ENCODE results near the gene LRIG1.
A peak's percentile ranks its signal among the peaks of the same experiment; 100 is the strongest.

Gene LRIG1

DNA sequence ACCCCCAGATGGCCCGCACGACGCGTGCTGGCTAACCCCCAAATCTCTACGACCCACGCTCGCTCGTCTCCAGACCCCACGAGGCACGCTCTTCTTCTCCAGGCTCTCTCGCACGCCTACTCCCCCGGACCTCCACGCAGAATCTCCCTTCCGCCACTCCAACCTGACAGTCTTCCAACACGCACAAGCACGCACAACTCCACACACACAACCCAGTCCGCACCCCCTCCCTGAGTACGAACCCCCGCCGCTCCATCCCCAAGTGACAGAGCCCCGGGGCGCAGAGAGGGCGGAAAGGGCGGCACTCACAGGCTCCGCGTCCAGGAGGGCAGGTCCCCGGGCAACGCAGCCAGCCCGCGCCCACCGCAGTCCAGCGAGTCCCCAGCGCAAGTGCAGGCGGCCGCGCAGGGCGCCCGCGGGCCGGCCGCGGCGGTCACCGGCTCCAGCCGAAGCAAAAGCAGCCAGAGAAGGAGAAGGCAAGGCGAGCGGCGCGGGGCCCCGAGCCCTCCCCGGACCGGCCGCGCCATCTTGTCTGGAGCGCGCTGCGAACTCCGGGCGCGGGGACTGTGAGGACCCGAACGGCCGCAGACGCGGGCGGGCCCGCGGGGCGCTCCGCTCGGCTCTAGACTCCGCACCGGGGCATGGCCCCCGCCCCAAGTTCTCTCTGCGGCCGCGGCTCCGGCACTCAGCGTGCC is 794 bp downstream of the LRIG1 start:
- ATAC-seq (replicated peaks; ENCODE audit: extremely low read depth, poor library complexity, severe bottlenecking): peak; percentile 21
- no peak for DNase-seq (ENCODE audit: low spot score in 2 of 2)
- Mint-ChIP-seq H3K36me3 (ENCODE audit: insufficient read depth) (peaks cover 8% of the 10 kb centered on the region), H3K9me3 (no peaks in the 10 kb centered on the region), H3K27me3 (no peaks in the 10 kb centered on the region), H3K27ac (ENCODE audit: low read depth) (peak overlapping the region; percentile 63), H3K4me3 (peak overlapping the region; percentile 81), H3K4me1 (peaks cover 66% of the 10 kb centered on the region)

DNA sequence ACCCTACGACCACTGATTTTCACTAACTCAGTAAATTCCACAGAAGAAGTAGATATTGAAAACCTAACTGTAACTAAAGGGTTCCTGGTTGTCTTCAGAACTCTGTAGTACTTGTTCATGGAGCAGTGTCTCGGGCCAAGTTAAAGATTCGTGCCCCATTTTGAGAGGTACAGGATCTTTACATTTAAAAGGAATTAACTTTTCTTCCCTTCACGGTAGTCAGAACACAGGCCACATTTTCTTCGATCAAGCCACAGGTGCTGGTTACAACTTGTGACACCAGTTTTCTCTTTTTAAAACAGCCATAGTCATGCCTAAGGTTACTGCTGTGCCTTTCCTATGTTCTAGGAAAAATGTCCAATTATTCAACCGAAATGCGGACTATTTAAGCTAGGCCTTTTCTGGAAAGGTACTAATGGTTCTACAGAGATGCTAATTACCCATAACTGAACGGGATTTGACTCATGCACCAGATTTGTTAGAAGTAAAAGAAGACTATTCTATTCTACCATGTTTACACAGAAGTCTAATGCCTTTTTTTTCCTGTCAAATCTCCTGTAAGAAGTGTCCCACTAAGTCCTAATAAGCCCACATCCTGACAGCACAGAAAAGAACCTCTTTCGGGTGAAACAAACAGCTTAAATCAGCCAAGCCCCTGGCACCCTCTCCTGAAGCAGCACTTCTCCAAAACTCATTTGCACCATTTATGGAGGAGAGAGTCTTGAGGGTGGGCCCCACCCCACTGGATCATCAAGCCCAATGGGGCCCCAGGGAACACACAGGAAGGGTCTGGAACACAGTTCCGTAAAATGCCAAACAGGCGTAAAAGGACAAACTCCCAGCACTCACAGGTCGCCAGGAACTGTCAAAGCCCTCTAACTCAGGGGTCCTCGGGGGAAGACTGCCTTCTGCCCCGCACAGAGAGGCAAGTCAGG is 1.9 kb downstream of the LRIG1 start:
- Mint-ChIP-seq H3K27ac (ENCODE audit: low read depth) (peak overlapping the region; percentile 63), H3K9me3 (no peaks in the 10 kb centered on the region), H3K36me3 (ENCODE audit: insufficient read depth) (peaks cover 11% of the 10 kb centered on the region), H3K27me3 (no peaks in the 10 kb centered on the region), H3K4me1 (peaks cover 77% of the 10 kb centered on the region), H3K4me3 (peak overlapping the region; percentile 81)
- ATAC-seq (replicated peaks; ENCODE audit: extremely low read depth, poor library complexity, severe bottlenecking) (no peak), DNase-seq (ENCODE audit: low spot score in 2 of 2) (no peak)

DNA sequence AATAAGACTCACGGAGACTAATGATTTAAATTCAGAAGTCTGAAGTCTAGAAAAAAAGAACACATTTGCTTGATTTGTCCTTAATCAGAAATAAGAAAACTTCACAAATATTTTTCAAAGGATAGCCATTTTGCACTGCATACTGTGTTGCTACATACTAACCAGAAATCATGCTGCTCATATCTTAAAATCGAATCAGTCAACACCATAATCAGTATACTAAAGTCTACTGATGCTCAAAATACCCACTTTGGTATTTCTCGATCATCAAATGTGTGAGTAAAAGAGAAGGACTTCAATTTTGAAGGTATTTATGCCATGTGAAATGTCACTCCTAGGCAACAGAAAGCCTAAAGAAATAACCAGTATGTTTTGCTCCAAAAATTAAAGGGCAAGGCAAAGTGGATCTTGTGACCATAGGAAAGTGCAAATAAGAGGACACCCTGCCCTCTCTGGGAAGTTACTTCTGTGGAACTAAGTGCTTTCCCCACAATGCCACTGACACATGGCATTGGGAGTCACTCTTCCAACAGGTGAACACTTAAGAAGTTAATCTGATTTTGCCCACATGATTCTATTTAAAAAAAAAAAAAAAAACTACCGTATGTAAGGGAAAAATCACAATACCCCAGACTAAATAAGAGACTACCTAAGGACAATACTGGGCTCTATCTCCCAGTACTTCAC is 2.7 kb downstream of the LRIG1 start:
- no peak overlapping the region for H3K27ac Mint-ChIP-seq (ENCODE audit: low read depth)
- peaks cover 11% of the 10 kb centered on the region for H3K36me3 Mint-ChIP-seq (ENCODE audit: insufficient read depth)
- ATAC-seq (replicated peaks; ENCODE audit: extremely low read depth, poor library complexity, severe bottlenecking): no peak
- H3K9me3 Mint-ChIP-seq: no peaks in the 10 kb centered on the region
- H3K4me3 Mint-ChIP-seq: peak overlapping the region; percentile 81
- peaks cover 83% of the 10 kb centered on the region for H3K4me1 Mint-ChIP-seq
- H3K27me3 Mint-ChIP-seq: no peaks in the 10 kb centered on the region
- DNase-seq (ENCODE audit: low spot score in 2 of 2): no peak

DNA sequence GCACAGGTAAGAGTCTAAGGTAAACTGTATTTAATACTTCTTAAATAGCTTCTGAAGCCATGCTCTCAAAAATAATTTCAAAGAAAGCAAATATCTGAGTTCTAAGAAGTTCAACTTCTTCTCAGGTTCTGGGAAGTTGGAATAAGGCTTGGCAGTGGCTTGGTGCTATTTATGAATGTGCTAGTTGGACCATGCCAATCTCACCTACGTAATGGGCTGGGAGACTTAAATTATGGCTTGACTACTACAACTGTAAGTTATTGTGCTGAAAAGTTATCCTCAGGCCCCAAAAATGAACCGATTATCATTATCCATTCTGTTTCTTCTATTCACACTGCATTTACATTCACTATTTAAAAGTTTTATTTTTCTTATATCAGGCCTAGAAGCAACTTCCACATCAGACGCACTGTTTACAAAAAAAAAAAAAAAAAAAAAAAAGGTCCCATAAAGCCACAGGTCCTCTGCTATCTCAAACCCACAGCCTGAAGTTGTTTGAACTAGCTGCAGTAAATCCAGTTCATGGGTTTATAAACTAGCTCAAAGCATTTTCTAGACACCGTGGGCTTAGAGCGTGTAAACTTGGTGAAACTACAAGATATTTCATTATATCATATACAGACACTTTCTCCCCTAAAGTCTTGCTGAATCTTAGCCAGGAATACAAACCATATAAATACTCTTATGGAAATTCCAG is 3.4 kb downstream of the LRIG1 start:
- Mint-ChIP-seq H3K4me1 (peaks cover 83% of the 10 kb centered on the region), H3K4me3 (peak overlapping the region; percentile 81), H3K9me3 (no peaks in the 10 kb centered on the region), H3K27me3 (no peaks in the 10 kb centered on the region), H3K36me3 (ENCODE audit: insufficient read depth) (peaks cover 11% of the 10 kb centered on the region), H3K27ac (ENCODE audit: low read depth) (no peak overlapping the region)
- ATAC-seq (replicated peaks; ENCODE audit: extremely low read depth, poor library complexity, severe bottlenecking) (no peak), DNase-seq (ENCODE audit: low spot score in 2 of 2) (no peak)

DNA sequence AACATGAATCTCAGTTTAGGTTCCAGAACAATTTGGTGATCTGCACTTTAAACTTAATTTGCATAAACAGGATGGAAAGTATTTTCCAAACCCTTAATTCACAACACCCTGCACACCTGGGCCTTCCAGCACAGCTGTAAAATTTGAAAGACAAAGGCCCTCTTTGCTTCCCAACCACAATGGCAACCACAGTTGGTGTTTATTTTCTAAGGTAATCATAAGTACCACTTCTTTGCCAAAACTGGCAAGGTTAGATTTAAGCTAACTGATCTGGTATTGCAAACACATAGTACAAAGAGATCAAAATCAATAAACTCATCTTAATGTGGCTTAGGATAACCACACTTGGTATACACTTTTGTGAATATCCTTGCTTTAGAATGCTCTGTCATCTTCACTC is 4.1 kb downstream of the LRIG1 start:
- Mint-ChIP-seq H3K36me3 (ENCODE audit: insufficient read depth) (peaks cover 11% of the 10 kb centered on the region), H3K4me1 (peaks cover 89% of the 10 kb centered on the region), H3K4me3 (peak overlapping the region; percentile 45), H3K27ac (ENCODE audit: low read depth) (no peak overlapping the region), H3K9me3 (no peaks in the 10 kb centered on the region), H3K27me3 (no peaks in the 10 kb centered on the region)
- DNase-seq (ENCODE audit: low spot score in 2 of 2) (no peak), ATAC-seq (replicated peaks; ENCODE audit: extremely low read depth, poor library complexity, severe bottlenecking) (no peak)

DNA sequence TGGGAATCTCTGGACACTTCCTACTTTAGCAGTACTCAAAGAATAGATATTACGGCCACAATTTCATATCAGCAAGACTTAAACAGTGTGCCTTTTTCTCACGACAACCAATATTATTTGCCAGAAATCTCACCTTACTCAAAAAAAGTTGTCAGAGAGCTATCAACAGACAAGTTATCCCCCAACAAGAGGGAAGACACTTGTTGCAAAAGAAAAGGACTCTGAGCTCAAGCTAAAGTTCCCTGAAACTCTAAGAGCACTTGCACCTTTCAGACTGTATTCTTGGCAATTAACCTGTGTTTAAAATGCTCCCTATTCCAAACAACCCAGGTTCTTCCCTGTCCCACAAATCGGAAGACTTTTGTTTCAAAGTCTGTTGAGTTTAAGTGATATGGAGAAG is 4.5 kb downstream of the LRIG1 start:
- no peak for ATAC-seq (replicated peaks; ENCODE audit: extremely low read depth, poor library complexity, severe bottlenecking)
- Mint-ChIP-seq H3K27ac (ENCODE audit: low read depth) (no peak overlapping the region), H3K36me3 (ENCODE audit: insufficient read depth) (peaks cover 11% of the 10 kb centered on the region), H3K4me3 (peak overlapping the region; percentile 45), H3K4me1 (peaks cover 86% of the 10 kb centered on the region), H3K27me3 (no peaks in the 10 kb centered on the region), H3K9me3 (no peaks in the 10 kb centered on the region)
- no peak for DNase-seq (ENCODE audit: low spot score in 2 of 2)

DNA sequence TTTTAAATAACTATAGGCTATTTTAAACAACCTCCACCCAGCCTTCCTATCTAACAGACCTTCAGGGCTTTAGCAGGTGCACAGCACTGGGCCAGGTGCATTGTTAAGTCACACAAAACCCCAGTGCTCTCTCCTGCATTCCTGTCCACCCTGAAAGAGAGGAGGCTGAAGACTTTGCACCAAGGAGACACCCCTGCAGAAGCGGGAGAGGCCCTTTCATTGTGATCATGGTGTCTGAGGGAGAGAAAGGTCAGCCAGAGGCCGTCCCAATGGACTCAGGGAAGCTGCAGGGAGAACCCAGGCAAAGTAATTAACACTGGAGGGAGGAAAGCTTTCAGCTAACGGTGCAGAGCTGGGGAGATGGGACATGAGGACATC is 5.2 kb downstream of the LRIG1 start:
- Mint-ChIP-seq H3K4me1 (peaks cover 82% of the 10 kb centered on the region), H3K36me3 (ENCODE audit: insufficient read depth) (peaks cover 7% of the 10 kb centered on the region), H3K4me3 (peak overlapping the region; percentile 45), H3K27me3 (no peaks in the 10 kb centered on the region), H3K27ac (ENCODE audit: low read depth) (no peak overlapping the region), H3K9me3 (no peaks in the 10 kb centered on the region)
- ATAC-seq (replicated peaks; ENCODE audit: extremely low read depth, poor library complexity, severe bottlenecking) (no peak), DNase-seq (ENCODE audit: low spot score in 2 of 2) (no peak)

DNA sequence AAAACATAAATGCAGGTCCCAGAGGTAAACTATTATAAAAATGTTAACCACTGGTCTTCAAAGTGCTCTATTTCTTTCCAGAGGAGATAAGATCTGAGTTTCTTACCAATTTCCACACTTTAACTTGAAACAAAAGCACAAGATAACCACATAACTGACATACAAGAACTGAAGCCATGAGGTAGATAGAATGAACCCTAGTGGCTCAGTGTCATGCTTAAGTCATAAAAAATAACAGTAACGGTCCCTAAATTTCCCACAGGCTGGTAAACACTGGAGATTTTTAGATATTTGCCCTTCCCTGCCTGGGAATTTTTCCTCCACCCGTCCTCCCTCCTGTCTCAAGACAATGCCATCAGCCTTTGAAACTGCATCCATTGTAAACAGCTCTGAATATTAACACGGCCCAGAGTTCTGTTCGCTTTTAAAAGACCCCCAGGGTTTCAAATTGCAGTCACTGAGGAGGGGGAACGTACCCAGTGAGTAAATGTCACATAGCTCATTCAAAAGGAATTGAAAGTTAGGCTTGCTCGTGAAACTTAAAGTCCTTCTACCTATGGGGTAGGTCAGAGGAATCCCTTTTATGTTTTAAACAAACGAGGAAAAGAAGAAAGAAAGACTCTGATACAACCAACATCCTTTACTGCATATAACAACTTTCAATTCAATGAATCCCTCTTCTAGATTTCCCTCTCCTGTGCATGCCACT is 5.7 kb downstream of the LRIG1 start:
- peaks cover 81% of the 10 kb centered on the region for H3K4me1 Mint-ChIP-seq
- H3K4me3 Mint-ChIP-seq: peak overlapping the region; percentile 45

DNA sequence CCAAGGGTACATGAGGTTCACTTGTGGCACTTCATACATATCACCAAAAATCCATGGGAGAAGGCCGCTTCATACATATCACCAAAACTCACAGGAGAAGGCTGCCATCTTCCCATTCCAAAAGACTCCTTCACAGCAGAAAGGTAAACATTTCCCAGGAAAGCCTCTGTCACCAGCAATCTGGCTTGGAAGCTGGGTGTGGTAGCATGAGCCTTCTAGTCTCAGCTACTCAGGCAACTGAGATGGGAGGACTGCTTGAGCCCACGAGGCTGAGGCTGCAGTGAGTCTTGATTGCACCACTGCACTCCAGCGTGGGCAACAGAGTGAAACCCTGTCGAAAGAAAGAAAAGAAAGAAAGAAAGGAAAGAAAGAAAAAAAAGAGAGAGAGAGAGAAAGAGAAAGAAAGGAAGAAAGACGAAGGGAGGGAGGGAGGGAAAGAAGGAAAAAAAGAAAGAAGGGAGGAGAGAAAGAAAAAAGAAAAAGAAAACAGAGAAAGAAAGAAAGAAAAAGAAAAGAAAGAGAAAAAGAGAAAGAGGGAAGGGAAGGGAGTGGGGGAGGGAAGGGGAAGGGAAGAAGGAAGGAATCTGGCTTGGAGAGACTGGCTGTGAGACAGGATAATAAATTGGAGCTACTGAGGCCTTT is 7.2 kb downstream of the LRIG1 start:
- Mint-ChIP-seq H3K4me3 (peak overlapping the region; percentile 54), H3K36me3 (ENCODE audit: insufficient read depth) (peaks cover 5% of the 10 kb centered on the region), H3K4me1 (peaks cover 77% of the 10 kb centered on the region), H3K27ac (ENCODE audit: low read depth) (peak overlapping the region; percentile 87), H3K27me3 (no peaks in the 10 kb centered on the region), H3K9me3 (no peaks in the 10 kb centered on the region)
- ATAC-seq (replicated peaks; ENCODE audit: extremely low read depth, poor library complexity, severe bottlenecking) (no peak), DNase-seq (ENCODE audit: low spot score in 2 of 2) (no peak)

More for the DNA sequence above, 5.7 kb downstream of the LRIG1 start:
- ATAC-seq (replicated peaks; ENCODE audit: extremely low read depth, poor library complexity, severe bottlenecking): no peak
- H3K27ac Mint-ChIP-seq (ENCODE audit: low read depth): no peak overlapping the region
- peaks cover 7% of the 10 kb centered on the region for H3K36me3 Mint-ChIP-seq (ENCODE audit: insufficient read depth)
- no peak for DNase-seq (ENCODE audit: low spot score in 2 of 2)
- no peaks in the 10 kb centered on the region for H3K9me3 Mint-ChIP-seq
- no peaks in the 10 kb centered on the region for H3K27me3 Mint-ChIP-seq

DNA sequence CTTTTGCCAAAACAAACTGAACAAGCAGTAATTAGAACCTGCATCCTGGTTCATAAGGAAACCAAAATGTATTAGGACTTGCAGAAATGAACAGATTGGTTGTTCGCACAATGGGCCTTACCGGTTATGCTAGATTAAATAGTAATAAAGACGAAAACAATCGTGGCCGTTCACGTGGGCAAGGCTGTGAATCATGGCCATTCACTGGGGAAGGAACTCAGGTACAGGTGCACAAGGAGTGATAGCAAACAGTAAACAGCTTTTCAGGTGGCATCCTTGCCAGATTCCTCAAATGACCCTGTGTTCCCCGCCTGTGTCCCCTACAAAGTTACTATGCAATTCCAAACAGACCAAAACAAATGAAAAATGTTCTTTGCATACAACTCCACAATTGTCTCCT is 8.2 kb downstream of the LRIG1 start:
- peaks cover 71% of the 10 kb centered on the region for H3K4me1 Mint-ChIP-seq
- DNase-seq (ENCODE audit: low spot score in 2 of 2) (no peak), ATAC-seq (replicated peaks; ENCODE audit: extremely low read depth, poor library complexity, severe bottlenecking) (no peak)
- no peaks in the 10 kb centered on the region for H3K27me3 Mint-ChIP-seq
- no peaks in the 10 kb centered on the region for H3K9me3 Mint-ChIP-seq
- H3K27ac Mint-ChIP-seq (ENCODE audit: low read depth): no peak overlapping the region
- H3K36me3 Mint-ChIP-seq (ENCODE audit: insufficient read depth): peaks cover 5% of the 10 kb centered on the region
- H3K4me3 Mint-ChIP-seq: no peak overlapping the region

DNA sequence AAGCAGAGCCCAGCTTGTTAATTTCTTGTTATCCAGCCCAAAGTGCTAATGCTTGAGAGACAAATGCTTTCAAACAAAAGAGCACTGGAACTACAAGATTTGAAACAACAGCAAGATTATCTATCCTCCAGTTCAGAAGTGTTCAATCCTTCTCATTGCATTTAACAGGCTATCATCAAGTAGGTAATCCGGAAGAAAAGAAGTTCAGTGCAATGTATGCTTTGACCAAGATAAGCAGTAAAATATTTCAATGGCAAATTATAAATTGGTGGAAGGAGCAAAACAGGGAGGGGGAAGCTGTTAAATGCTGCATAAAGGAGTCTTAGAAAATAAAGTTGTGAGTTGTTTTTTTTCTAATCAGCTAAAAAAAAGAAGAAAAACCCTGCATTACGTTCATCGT is 8.8 kb downstream of the LRIG1 start:
- no peak for ATAC-seq (replicated peaks; ENCODE audit: extremely low read depth, poor library complexity, severe bottlenecking)
- Mint-ChIP-seq H3K27me3 (no peaks in the 10 kb centered on the region), H3K4me3 (no peak overlapping the region), H3K4me1 (peaks cover 73% of the 10 kb centered on the region), H3K27ac (ENCODE audit: low read depth) (no peak overlapping the region), H3K36me3 (ENCODE audit: insufficient read depth) (peaks cover 5% of the 10 kb centered on the region), H3K9me3 (no peaks in the 10 kb centered on the region)
- DNase-seq (ENCODE audit: low spot score in 2 of 2): no peak
